OCI-LY1 (cell line): ENCODE results near the gene SDK1.

Experiments used
- H2AFZ ChIP-seq: fragments of 200-600 bp; sonication (generic), shearing (Covaris generic); 2 replicates; pipeline ENCODE4 v1.6.0; 2014; ENCODE audit warnings: antibody characterized with exemption, mild to moderate bottlenecking, low read length
- H3F3A ChIP-seq: fragments of 200-600 bp; sonication (generic), shearing (Covaris generic); 2 replicates; pipeline ENCODE4 v1.6.0; 2014; ENCODE audit warnings: mild to moderate bottlenecking, antibody characterized with exemption, low read length, moderate library complexity; ENCODE audit not compliant: insufficient read depth
- H3K27ac ChIP-seq: fragments of 200-600 bp; sonication (generic); 2 replicates; pipeline ENCODE4 v1.5.1; 2014; ENCODE audit warnings: low read length, mixed run types, mild to moderate bottlenecking, low read depth; ENCODE audit not compliant: poor library complexity, severe bottlenecking
- H3K27me3 ChIP-seq: fragments of 200-600 bp; sonication (generic); 2 replicates; pipeline ENCODE4 v1.6.0; 2014; ENCODE audit warnings: antibody characterized with exemption, mild to moderate bottlenecking, low read length, moderate library complexity; ENCODE audit not compliant: insufficient read depth
- H3K36me3 ChIP-seq: fragments of 200-600 bp; sonication (generic); 2 replicates; pipeline ENCODE4 v1.6.1; 2014; ENCODE audit warnings: mild to moderate bottlenecking, antibody characterized with exemption, low read length, moderate library complexity, mixed read lengths; ENCODE audit not compliant: insufficient read depth
- H3K4me1 ChIP-seq: fragments of 200-600 bp; sonication (generic); 2 replicates; pipeline ENCODE4 v1.5.1; 2014; ENCODE audit warnings: mild to moderate bottlenecking, low read length, moderate library complexity; ENCODE audit not compliant: insufficient read depth, severe bottlenecking
- H3K4me2 ChIP-seq: fragments of 200-600 bp; sonication (generic), shearing (Covaris generic); 2 replicates; pipeline ENCODE4 v1.6.1; 2014; ENCODE audit warnings: low read length
- H3K4me3 ChIP-seq: fragments of 200-600 bp; sonication (generic); 2 replicates; pipeline ENCODE4 v1.5.1; 2014; ENCODE audit warnings: low read length, low read depth, mild to moderate bottlenecking, mixed read lengths; ENCODE audit not compliant: poor library complexity, severe bottlenecking
- H3K79me2 ChIP-seq: fragments of 200-600 bp; shearing (Covaris generic); 2 replicates; pipeline ENCODE4 v1.6.1; 2016; ENCODE audit warnings: mixed run types, low read length, mixed read lengths; ENCODE audit not compliant: insufficient read depth
- H3K9ac ChIP-seq: fragments of 200-600 bp; sonication (generic), shearing (Covaris generic); 2 replicates; pipeline ENCODE4 v1.6.1; 2014; ENCODE audit warnings: mild to moderate bottlenecking, low read length, mixed read lengths
- H3K9me2 ChIP-seq: fragments of 200-600 bp; sonication (generic), shearing (Covaris generic); 2 replicates; pipeline ENCODE4 v1.6.1; 2014; ENCODE audit warnings: low read depth, mild to moderate bottlenecking, low read length, mixed read lengths
- H3K9me3 ChIP-seq: fragments of 200-600 bp; shearing (Covaris generic); 2 replicates; pipeline ENCODE4 v1.6.1; 2014; ENCODE audit warnings: low read length, mixed read lengths
- H4K20me1 ChIP-seq: fragments of 200-600 bp; sonication (generic), shearing (Covaris generic); 2 replicates; pipeline ENCODE4 v1.6.0; 2016; ENCODE audit warnings: mild to moderate bottlenecking, low read length; ENCODE audit not compliant: insufficient read depth
- EZH2 ChIP-seq: fragments of 200-600 bp; sonication (generic), shearing (Covaris generic); IDR thresholded peaks from 2 replicates; pipeline ENCODE4 v1.8.0; 2017; ENCODE audit warnings: borderline replicate concordance, mixed run types, mild to moderate bottlenecking, antibody characterized with exemption, low read length, moderate library complexity, mixed read lengths
- TF ChIP-seq, protein P1 (sequence below): fragments of 200-600 bp; sonication (generic), shearing (Covaris generic); IDR thresholded peaks from 2 replicates; pipeline ENCODE4 v1.5.1; 2017; ENCODE audit warnings: mild to moderate bottlenecking, antibody characterized with exemption, low read length, moderate library complexity, mixed read lengths

SDK1 gene

GRCh38 chr7:3795141-3795540 is 494.1 kb downstream of the SDK1 start:
- no peaks in the 10 kb centered on the region for H3K9me3 ChIP-seq
- no peaks in the 10 kb centered on the region for H3K9me2 ChIP-seq
- H3F3A ChIP-seq, result no peaks in the 10 kb centered on the region
- H3K36me3 ChIP-seq, result no peaks in the 10 kb centered on the region
- no peak overlapping the region for H3K4me2 ChIP-seq
- H3K9ac ChIP-seq, result no peak overlapping the region
- no peaks in the 10 kb centered on the region for H3K27me3 ChIP-seq
- TF ChIP-seq EZH2, result no peak
- TF ChIP-seq, protein P1, sequence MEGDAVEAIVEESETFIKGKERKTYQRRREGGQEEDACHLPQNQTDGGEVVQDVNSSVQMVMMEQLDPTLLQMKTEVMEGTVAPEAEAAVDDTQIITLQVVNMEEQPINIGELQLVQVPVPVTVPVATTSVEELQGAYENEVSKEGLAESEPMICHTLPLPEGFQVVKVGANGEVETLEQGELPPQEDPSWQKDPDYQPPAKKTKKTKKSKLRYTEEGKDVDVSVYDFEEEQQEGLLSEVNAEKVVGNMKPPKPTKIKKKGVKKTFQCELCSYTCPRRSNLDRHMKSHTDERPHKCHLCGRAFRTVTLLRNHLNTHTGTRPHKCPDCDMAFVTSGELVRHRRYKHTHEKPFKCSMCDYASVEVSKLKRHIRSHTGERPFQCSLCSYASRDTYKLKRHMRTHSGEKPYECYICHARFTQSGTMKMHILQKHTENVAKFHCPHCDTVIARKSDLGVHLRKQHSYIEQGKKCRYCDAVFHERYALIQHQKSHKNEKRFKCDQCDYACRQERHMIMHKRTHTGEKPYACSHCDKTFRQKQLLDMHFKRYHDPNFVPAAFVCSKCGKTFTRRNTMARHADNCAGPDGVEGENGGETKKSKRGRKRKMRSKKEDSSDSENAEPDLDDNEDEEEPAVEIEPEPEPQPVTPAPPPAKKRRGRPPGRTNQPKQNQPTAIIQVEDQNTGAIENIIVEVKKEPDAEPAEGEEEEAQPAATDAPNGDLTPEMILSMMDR, result no peak
- no peaks in the 10 kb centered on the region for H4K20me1 ChIP-seq
- no peaks in the 10 kb centered on the region for H3K4me1 ChIP-seq
- H3K79me2 ChIP-seq, result no peaks in the 10 kb centered on the region
- H3K27ac ChIP-seq, result no peak overlapping the region
- no peak overlapping the region for H3K4me3 ChIP-seq
- H2AFZ ChIP-seq, result no peak overlapping the region

DNA sequence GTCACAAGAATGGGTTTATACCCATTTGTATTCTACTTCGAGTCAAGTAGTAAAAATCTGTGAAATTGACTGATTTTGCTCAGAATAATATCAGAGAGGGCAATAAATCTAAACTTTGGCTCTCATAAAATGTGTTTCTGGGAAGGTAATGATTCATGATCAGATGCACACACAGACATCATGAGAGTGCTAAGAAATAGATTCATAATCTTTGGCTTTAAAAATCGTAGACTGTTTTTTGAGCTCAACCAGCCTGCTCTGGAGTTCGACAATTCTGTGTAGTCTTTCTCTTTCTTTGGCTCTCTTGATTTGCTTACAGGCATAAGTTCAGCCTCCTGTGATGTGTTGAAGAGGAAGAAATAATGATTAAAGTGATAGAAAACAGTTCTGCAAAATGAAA is 494.7 kb downstream of the SDK1 start:
- H3K27ac ChIP-seq, result no peak overlapping the region
- H3K4me1 ChIP-seq, result no peaks in the 10 kb centered on the region
- H3K27me3 ChIP-seq, result no peaks in the 10 kb centered on the region
- H3F3A ChIP-seq, result no peaks in the 10 kb centered on the region
- no peaks in the 10 kb centered on the region for H3K36me3 ChIP-seq
- TF ChIP-seq, protein P1, result no peak
- TF ChIP-seq EZH2, result no peak
- H3K79me2 ChIP-seq, result no peaks in the 10 kb centered on the region
- H3K9me2 ChIP-seq, result no peaks in the 10 kb centered on the region
- H3K4me3 ChIP-seq, result no peak overlapping the region
- H2AFZ ChIP-seq, result no peak overlapping the region
- no peaks in the 10 kb centered on the region for H4K20me1 ChIP-seq
- no peak overlapping the region for H3K9ac ChIP-seq
- H3K9me3 ChIP-seq, result no peaks in the 10 kb centered on the region
- no peak overlapping the region for H3K4me2 ChIP-seq

DNA sequence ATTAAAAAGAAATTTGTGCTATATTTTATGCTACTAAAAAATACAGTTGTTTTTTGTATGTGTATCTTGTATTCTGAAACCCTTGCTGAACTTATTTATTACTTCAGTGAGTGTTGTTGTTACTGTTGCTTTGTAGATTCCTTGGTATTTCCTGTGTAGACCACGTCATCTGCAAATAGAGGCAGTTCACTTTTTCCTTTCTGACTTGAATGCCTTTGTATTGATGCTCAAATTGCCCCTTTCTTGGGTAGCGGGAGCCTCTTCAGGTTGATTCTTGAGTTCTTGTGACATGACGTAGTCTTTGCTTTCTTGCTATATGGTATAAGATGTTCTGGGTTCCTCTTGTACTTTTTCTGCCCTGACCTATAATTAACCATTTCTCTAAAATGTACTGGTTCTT is 504.1 kb downstream of the SDK1 start:
- Histone ChIP-seq H3F3A (no peaks in the 10 kb centered on the region), H4K20me1 (no peaks in the 10 kb centered on the region), H3K27me3 (no peaks in the 10 kb centered on the region), H3K9me2 (no peaks in the 10 kb centered on the region), H3K79me2 (no peaks in the 10 kb centered on the region), H3K27ac (no peak overlapping the region), H3K4me2 (no peak overlapping the region), H3K36me3 (no peaks in the 10 kb centered on the region), H3K9me3 (no peaks in the 10 kb centered on the region), H3K4me1 (no peaks in the 10 kb centered on the region), H3K4me3 (no peak overlapping the region), H3K9ac (no peak overlapping the region), H2AFZ (no peak overlapping the region)
- no peak for TF ChIP-seq EZH2
- TF ChIP-seq, protein P1, result no peak
